SK-N-SH treated with all-trans-retinoic acid at 6 μM for 48 hours (cell line): ENCODE results near the gene KRTAP5-3.

Experiments
- ARNTL ChIP-seq: fragments of 450-650 bp; formaldehyde crosslinking; IDR thresholded peaks from 2 replicates; pipeline ENCODE4 v1.5.0; 2020; ENCODE audit warnings: low read depth, mild to moderate bottlenecking, moderate library complexity, borderline replicate concordance
- BACH2 ChIP-seq: fragments of 250-450 bp; sonication (Bioruptor Pico); IDR thresholded peaks from 2 replicates; pipeline ENCODE4 v1.9.0; 2021; ENCODE audit warnings: mild to moderate bottlenecking, borderline replicate concordance
- CREB5 ChIP-seq: fragments of 250-450 bp; sonication (Bioruptor Pico); IDR thresholded peaks from 2 replicates; pipeline ENCODE4 v1.5.1; 2020; ENCODE audit warnings: low read depth, mild to moderate bottlenecking, moderate library complexity
- CSDC2 ChIP-seq: fragments of 250-450 bp; sonication (Bioruptor Pico); IDR thresholded peaks from 2 replicates; pipeline ENCODE4 v1.5.0; 2020; ENCODE audit warnings: mild to moderate bottlenecking, moderate library complexity
- OSR1 ChIP-seq: fragments of 250-450 bp; sonication (Bioruptor Pico); IDR thresholded peaks from 2 replicates; pipeline ENCODE4 v1.8.0; 2022; ENCODE audit warnings: moderate library complexity, mild to moderate bottlenecking, inconsistent platforms
- PATZ1 ChIP-seq: fragments of 250-450 bp; sonication (Bioruptor Pico); IDR thresholded peaks from 2 replicates; pipeline ENCODE4 v1.8.0; 2020; ENCODE audit warnings: mild to moderate bottlenecking, moderate library complexity, borderline replicate concordance
- POU6F1 ChIP-seq: fragments of 250-450 bp; sonication (Bioruptor Pico); IDR thresholded peaks from 2 replicates; pipeline ENCODE4 v1.8.0; 2021; ENCODE audit warnings: low read depth, mild to moderate bottlenecking, moderate library complexity, borderline replicate concordance
- RARB ChIP-seq: fragments of 250-450 bp; sonication (Bioruptor Pico); IDR thresholded peaks from 2 replicates; pipeline ENCODE4 v1.8.0; 2021; ENCODE audit warnings: mild to moderate bottlenecking, moderate library complexity
- TOX ChIP-seq: fragments of 250-450 bp; sonication (Bioruptor Pico); IDR thresholded peaks from 2 replicates; pipeline ENCODE4 v1.8.0; 2021; ENCODE audit warnings: mild to moderate bottlenecking, moderate library complexity, borderline replicate concordance
- ZC3H10 ChIP-seq: fragments of 250-450 bp; sonication (Bioruptor Pico); IDR thresholded peaks from 2 replicates; pipeline ENCODE4 v1.5.1; 2021; ENCODE audit warnings: mild to moderate bottlenecking, moderate library complexity
- ZFP3 ChIP-seq: fragments of 250-450 bp; sonication (Bioruptor Pico); IDR thresholded peaks from 2 replicates; pipeline ENCODE4 v1.5.0; 2020; ENCODE audit warnings: mild to moderate bottlenecking, moderate library complexity

- TF ChIP-seq ZFP3 (CRISPR knock-in tag) (no peak), RARB (CRISPR knock-in tag) (no peak), CSDC2 (CRISPR knock-in tag) (no peak), PATZ1 (CRISPR knock-in tag) (no peak), OSR1 (CRISPR knock-in tag) (no peak), TOX (CRISPR knock-in tag) (no peak), CREB5 (CRISPR knock-in tag) (no peak), ARNTL (CRISPR knock-in tag) (no peak), POU6F1 (CRISPR knock-in tag) (no peak), ZC3H10 (CRISPR knock-in tag) (no peak), BACH2 (CRISPR knock-in tag) (no peak)
Measured at GRCh38 chr11:1600626-1601025, 7.6 kb downstream of the KRTAP5-3 start.
